ACC112 (cell line): ENCODE results near the gene RIGI.

Source experiments
- H2AFZ ChIP-seq: fragments of 200-600 bp; sonication (generic); one replicate; pipeline ENCODE4 v1.6.0; 2017; ENCODE audit warnings: antibody characterized with exemption, low read length; ENCODE audit not compliant: unreplicated experiment
- H3K27ac ChIP-seq: fragments of 200-600 bp; sonication (generic); 2 replicates; pipeline ENCODE4 v1.5.1; 2014; ENCODE audit warnings: low read depth, mild to moderate bottlenecking, antibody characterized with exemption, low read length, moderate library complexity
- H3K27me3 ChIP-seq: fragments of 200-600 bp; sonication (generic); 2 replicates; pipeline ENCODE4 v1.6.1; 2014; ENCODE audit warnings: mild to moderate bottlenecking, antibody characterized with exemption, low read length, moderate library complexity, mixed read lengths; ENCODE audit not compliant: insufficient read depth
- H3K36me3 ChIP-seq: fragments of 200-600 bp; sonication (generic); 2 replicates; pipeline ENCODE4 v1.6.1; 2016; ENCODE audit warnings: mild to moderate bottlenecking, antibody characterized with exemption, low read length, moderate library complexity, mixed read lengths; ENCODE audit not compliant: insufficient read depth
- H3K4me1 ChIP-seq: fragments of 200-600 bp; sonication (generic); one replicate; pipeline ENCODE4 v1.6.1; 2016; ENCODE audit warnings: low read length, mixed read lengths; ENCODE audit not compliant: insufficient read depth, unreplicated experiment, control insufficient read depth
- H3K4me3 ChIP-seq: fragments of 200-600 bp; sonication (generic); 2 replicates; pipeline ENCODE4 v1.5.1; 2014; ENCODE audit warnings: mild to moderate bottlenecking, low read depth, low read length
- H3K79me2 ChIP-seq: fragments of 200-600 bp; sonication (generic); one replicate; pipeline ENCODE4 v1.6.0; 2016; ENCODE audit warnings: low read length; ENCODE audit not compliant: control insufficient read depth, unreplicated experiment, insufficient read depth

RIGI gene

DNA sequence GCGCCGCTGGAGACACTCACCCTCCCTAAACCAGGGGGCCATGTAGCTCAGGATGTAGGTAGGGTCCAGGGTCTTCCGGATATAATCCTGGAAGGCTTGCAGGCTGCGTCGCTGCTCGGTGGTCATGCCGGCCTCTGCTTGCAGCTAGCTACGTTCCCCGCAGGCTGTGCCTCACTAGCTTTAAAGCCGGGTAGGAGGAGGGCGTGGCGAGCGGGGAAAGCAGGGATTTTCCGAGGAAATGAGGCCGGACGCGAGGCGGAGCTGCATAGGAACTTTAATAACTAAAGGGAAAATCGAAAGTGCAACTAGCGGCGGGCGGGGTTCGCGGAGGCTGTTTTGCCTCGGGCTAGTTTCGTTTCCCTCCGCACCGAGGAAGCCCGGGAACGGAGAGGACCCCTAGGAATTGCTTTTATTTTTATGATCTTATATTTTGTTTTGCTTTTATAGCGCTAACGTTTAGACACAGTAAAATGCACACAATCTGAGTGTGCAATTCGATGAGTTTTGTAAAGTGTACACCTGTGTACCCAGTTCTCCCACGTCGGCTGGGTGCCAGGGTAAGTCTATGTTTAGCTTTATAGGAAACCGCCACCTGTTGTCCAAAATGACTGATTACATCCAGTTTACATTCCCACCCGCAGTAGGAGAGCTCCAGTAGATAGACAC is at the start of gene RIGI:
Gene RIGI (minus strand): TSS at position 156 of the 666 bp plus-strand sequence. CDS start 30 bp downstream, at position 126.
- H3K27me3 ChIP-seq: no peaks in the 10 kb centered on the region
- H3K27ac ChIP-seq: peak within 1 kb of the TSS; percentile 89
- H3K79me2 ChIP-seq: peaks cover 57% of the 10 kb centered on the region
- H2AFZ ChIP-seq: peak within 1 kb of the TSS; percentile 72
- H3K4me1 ChIP-seq: peaks cover 25% of the 10 kb centered on the region
- H3K4me3 ChIP-seq: peak within 1 kb of the TSS; percentile 91
- H3K36me3 ChIP-seq: peaks cover 36% of the 10 kb centered on the region

DNA sequence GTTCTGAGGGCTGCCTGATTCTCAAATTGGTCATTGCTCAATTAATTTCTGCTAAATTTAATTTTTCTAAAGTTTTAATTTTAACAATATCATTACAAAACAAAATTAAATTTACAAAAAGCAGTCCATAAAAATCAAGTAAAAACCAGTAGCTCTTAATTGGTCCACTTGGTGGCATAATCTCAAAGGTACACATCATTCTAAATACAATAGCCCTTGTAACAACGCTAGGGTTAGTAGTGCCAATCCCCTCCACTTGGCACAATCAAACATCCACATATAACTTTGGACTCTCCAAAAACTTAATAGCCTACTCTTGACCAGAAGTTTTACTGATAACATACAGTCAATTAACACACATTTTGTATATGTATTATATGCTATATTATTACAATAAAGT is 48.9 kb upstream of the RIGI start:
- Histone ChIP-seq H3K79me2 (peaks cover 30% of the 10 kb centered on the region), H3K4me1 (peaks cover 20% of the 10 kb centered on the region), H3K27ac (no peak overlapping the region), H2AFZ (no peak overlapping the region), H3K4me3 (no peak overlapping the region), H3K27me3 (no peaks in the 10 kb centered on the region), H3K36me3 (no peaks in the 10 kb centered on the region)

DNA sequence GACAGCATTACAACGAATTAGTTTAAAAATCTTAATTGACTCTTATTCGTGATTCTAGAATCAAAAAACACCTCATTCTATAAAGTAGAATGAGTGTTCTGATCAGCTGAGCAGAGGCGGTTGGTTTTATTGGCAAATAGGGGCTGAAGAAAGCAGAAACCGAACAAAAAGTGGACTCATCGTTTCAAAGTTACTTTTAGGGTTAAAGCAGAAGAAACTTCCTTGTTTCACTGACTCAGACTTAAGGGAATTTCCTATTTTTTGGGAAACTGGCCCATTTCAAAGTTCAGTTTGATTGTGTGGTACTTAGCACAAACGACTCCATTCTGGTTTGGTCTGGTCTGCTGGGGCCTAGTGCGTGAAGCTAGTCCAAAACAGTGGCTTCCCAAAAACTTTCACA is 47.8 kb upstream of the RIGI start:
- H3K79me2 ChIP-seq: peaks cover 35% of the 10 kb centered on the region
- H3K36me3 ChIP-seq: no peaks in the 10 kb centered on the region
- H3K4me1 ChIP-seq: peaks cover 20% of the 10 kb centered on the region
- H3K4me3 ChIP-seq: peak overlapping the region; percentile 89
- H2AFZ ChIP-seq: peak overlapping the region; percentile 79
- no peak overlapping the region for H3K27ac ChIP-seq
- H3K27me3 ChIP-seq: no peaks in the 10 kb centered on the region

DNA sequence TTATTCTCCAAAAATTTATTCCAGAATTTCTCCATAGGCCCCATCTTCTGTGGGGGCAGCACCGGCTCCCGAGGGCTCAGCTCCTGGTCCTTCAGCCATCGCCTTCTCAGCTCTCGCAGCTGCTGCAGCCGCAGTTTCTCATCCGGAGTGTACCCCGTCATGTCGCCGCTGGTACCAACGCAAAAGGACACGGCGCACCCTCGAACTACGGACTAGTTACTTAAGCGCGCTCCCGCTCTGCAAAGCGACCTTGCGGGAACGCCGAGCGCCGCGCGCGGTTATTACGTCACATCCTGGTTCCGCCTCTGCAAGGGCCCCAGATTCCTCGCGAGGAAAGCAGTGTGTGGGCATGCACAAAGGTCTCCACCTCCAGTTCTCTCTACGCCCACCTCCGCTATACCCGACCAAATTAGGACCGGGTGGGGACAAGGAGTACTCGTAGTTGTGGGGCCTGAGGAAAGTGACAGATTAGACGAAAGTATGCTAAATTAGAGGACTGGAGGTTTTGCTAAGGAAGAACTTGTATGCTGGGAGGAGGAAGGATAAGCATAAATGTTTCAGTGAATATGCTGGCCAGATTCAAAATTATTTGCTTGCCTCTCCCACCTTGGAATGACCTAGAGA is 47.0 kb upstream of the RIGI start, which contains the start of gene NDUFB6:
Gene NDUFB6 (minus strand): TSS at position 260 of the 624 bp plus-strand sequence. CDS start 99 bp downstream, at position 161.
- peak within 1 kb of the TSS; percentile 37 for H3K27ac ChIP-seq
- H3K36me3 ChIP-seq: peaks cover 3% of the 10 kb centered on the region; the same call in 1 of the 2 replicates
- peak within 1 kb of the TSS; percentile 83 for H2AFZ ChIP-seq
- peak within 1 kb of the TSS; percentile 89 for H3K4me3 ChIP-seq
- no peaks in the 10 kb centered on the region for H3K27me3 ChIP-seq
- peaks cover 35% of the 10 kb centered on the region for H3K79me2 ChIP-seq
- peaks cover 20% of the 10 kb centered on the region for H3K4me1 ChIP-seq

DNA sequence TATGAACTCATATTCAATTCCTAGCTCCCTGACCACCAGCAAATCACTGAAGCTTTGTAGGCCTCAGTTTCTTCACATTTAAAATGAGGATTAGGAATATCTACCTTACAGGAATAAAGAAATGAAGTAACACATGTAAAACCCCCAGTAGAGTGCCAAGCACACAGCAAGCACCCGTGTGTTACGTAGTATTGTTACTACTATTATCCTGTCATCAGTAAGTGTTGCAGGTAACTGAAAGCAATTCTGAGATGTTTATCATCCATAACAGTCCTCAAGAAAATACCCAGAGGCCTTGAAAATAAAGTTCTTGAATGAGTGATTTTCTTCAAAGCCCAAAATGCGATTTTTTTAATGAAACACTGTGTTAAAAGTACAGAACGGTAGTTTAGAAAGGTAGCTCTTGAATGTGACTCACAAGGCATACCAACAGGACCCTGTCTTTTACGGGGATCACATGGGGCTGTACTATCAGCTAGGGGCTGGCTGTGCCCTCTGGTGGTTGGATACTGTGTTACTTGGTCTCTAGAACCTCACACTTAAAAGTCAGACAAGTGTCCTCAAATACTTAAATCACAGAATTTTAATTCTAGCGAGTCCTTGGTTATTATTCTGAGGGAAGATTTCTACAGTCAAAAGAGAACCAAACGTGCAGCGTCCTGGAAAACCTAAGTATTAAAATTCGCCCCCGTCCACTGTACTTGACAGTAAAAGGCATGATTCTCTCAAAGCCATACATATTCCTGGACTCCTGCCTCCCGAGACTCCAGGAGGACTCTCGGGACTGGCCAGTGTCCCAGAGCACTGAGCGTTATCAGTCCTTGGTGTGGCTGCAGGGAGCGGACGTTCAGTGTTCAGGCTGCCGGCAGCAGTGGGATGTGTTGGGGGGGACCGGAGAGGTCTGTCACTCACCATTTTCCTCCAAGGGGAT is 46.2 kb upstream of the RIGI start:
- Histone ChIP-seq H3K27ac (peak overlapping the region; percentile 17), H3K4me3 (peak overlapping the region; percentile 89), H3K36me3 (peaks cover 8% of the 10 kb centered on the region; the same call in 1 of the 2 replicates), H3K27me3 (no peaks in the 10 kb centered on the region), H3K4me1 (peaks cover 20% of the 10 kb centered on the region), H3K79me2 (peaks cover 35% of the 10 kb centered on the region), H2AFZ (peak overlapping the region; percentile 83)

DNA sequence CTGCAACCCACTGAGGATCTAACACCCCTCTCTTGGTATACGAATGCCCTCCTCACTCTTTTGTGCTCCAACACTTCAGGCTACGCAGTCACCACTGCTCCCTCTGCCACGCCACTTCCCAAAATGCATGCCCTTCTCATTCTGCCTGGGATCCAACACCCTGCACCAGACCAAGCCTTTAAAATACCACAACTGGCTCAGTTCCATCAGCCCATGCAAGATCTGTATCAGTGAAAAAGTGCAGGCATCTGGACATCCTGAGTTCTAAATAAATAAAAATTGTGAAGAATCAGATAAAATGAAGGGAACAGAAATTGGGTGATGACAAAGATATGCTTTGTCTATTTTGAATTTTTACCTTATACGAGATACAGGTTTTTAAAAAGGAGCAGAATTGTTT is 44.3 kb upstream of the RIGI start:
- Histone ChIP-seq H3K4me3 (no peak overlapping the region), H2AFZ (no peak overlapping the region), H3K27me3 (no peaks in the 10 kb centered on the region), H3K27ac (no peak overlapping the region), H3K79me2 (peaks cover 42% of the 10 kb centered on the region), H3K4me1 (peaks cover 20% of the 10 kb centered on the region), H3K36me3 (peaks cover 10% of the 10 kb centered on the region)

DNA sequence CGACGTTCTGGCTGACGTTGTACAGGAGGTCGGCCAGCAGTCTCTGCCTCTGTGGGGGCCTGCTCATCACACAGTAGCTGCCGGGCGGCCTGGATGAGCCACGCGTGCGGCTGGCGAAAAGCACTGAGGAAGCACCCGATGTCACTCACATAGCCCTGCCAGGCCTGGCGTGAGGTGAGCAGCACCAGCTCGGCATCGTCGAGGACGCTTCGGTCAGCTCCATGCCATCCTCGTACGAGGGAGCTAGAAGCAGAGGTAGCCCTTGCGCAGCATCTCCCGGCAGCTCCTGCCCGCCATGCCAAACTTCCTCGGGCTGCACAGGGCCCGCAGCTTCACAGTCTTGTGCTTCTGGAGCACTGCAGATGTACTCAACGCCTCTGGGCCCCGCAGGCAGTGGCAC is 40.8 kb upstream of the RIGI start:
- H3K27me3 ChIP-seq: no peaks in the 10 kb centered on the region
- no peak overlapping the region for H3K27ac ChIP-seq
- peaks cover 33% of the 10 kb centered on the region for H3K79me2 ChIP-seq
- H3K4me3 ChIP-seq: no peak overlapping the region
- H3K36me3 ChIP-seq: peaks cover 14% of the 10 kb centered on the region
- H2AFZ ChIP-seq: no peak overlapping the region
- H3K4me1 ChIP-seq: peaks cover 12% of the 10 kb centered on the region

DNA sequence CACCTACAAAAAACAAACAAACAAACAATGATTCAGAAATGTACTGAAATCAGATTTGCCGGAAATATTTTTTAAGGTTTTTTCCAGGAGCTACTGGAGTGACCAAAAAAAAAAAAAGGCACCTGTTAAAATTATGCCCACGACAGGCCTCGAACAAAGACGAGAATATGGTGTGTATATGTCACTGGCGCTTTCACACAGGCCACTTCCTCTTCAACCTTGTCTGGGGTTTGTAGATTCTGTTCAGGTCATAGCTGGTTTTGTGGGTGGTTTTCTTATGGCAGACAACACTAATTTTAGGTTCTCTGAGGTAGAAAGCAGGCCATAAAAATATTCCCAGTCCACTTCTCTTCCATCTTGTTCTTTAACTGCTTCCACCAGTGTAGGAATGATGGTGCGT is 40.0 kb upstream of the RIGI start:
- Histone ChIP-seq H3K36me3 (peaks cover 14% of the 10 kb centered on the region), H3K4me1 (peaks cover 5% of the 10 kb centered on the region), H3K4me3 (no peak overlapping the region), H2AFZ (no peak overlapping the region), H3K27ac (no peak overlapping the region), H3K79me2 (peaks cover 27% of the 10 kb centered on the region), H3K27me3 (no peaks in the 10 kb centered on the region)

DNA sequence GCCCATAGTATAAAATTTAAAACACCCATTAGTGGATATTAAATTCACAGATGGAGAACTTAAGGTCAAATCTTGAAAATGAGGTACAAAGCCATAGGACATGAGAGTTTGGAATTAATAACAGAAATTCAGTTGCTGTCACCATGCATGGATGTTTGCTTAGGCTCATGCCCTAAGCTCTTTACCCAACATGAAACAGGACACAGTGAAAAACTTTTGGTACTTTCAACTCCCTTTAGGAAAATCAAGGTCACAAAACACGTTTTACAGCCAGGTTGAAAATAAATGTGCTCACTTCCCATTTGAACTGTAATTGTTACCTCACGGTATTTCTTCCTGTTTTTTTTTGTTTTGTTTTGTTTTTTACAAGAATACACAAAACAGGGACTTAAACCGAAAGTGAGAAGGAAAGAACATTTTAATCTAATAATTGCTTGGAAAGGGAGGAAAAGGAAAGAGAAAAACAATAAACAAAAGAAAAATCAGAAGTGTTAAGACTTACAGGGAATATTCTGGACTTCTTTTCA is 32.5 kb upstream of the RIGI start:
- Histone ChIP-seq H3K27ac (no peak overlapping the region), H2AFZ (no peak overlapping the region), H3K36me3 (no peaks in the 10 kb centered on the region), H3K27me3 (no peaks in the 10 kb centered on the region), H3K4me1 (peaks cover 9% of the 10 kb centered on the region), H3K4me3 (no peak overlapping the region), H3K79me2 (peaks cover 15% of the 10 kb centered on the region)

DNA sequence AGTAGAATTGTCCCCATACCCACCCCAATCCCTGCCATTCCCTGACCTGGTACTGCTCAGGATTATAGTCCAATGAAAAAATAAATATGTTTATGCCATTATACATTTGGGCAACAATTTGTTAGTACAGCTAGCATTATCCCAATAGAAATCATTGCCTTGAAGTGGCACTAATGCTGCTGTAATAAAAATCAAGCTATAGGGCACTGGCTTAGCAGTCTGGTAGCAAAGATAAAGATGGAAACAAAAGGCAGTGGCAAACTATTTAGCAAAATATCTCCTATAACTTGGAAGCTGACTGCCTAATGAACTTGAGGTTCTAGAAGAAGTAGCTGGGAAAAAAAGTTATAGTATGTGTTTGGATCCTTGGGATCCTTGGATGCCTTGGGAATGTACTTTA is 28.6 kb upstream of the RIGI start:
- H3K36me3 ChIP-seq: no peaks in the 10 kb centered on the region
- no peak overlapping the region for H3K4me3 ChIP-seq
- no peak overlapping the region for H3K27ac ChIP-seq
- H2AFZ ChIP-seq: no peak overlapping the region
- H3K79me2 ChIP-seq: peaks cover 35% of the 10 kb centered on the region
- peaks cover 16% of the 10 kb centered on the region for H3K4me1 ChIP-seq
- H3K27me3 ChIP-seq: no peaks in the 10 kb centered on the region
